ENCODE data around the gene EBNA1BP2.

The EBNA1BP2 gene

DNA sequence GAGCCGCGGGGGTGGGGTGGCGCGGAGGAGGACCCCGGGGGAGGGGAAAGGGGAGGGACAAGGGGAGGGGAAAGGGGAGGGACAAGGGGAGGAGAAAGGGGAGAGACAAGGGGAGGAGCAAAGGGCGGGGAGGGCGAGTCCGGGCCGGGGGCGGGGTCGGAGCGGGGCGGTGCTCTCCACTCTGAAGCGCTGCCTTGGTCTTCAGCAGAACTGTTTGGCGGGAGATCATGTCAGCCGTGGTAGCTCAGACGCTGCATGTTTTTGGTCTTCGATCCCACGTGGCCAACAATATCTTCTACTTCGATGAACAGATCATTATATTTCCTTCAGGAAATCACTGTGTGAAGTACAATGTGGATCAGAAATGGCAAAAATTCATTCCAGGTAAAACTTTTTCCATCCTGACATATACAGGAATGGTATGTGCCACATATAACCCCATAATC is 460 bp upstream of the EBNA1BP2 start:
- DNase-seq (ENCODE audit: extremely low read depth, low read depth), result peak; percentile 67
- TF ChIP-seq, protein P1, sequence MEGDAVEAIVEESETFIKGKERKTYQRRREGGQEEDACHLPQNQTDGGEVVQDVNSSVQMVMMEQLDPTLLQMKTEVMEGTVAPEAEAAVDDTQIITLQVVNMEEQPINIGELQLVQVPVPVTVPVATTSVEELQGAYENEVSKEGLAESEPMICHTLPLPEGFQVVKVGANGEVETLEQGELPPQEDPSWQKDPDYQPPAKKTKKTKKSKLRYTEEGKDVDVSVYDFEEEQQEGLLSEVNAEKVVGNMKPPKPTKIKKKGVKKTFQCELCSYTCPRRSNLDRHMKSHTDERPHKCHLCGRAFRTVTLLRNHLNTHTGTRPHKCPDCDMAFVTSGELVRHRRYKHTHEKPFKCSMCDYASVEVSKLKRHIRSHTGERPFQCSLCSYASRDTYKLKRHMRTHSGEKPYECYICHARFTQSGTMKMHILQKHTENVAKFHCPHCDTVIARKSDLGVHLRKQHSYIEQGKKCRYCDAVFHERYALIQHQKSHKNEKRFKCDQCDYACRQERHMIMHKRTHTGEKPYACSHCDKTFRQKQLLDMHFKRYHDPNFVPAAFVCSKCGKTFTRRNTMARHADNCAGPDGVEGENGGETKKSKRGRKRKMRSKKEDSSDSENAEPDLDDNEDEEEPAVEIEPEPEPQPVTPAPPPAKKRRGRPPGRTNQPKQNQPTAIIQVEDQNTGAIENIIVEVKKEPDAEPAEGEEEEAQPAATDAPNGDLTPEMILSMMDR (IDR thresholded peaks at IDR 0.05; ENCODE audit: low read depth, low read length), result no peak

DNA sequence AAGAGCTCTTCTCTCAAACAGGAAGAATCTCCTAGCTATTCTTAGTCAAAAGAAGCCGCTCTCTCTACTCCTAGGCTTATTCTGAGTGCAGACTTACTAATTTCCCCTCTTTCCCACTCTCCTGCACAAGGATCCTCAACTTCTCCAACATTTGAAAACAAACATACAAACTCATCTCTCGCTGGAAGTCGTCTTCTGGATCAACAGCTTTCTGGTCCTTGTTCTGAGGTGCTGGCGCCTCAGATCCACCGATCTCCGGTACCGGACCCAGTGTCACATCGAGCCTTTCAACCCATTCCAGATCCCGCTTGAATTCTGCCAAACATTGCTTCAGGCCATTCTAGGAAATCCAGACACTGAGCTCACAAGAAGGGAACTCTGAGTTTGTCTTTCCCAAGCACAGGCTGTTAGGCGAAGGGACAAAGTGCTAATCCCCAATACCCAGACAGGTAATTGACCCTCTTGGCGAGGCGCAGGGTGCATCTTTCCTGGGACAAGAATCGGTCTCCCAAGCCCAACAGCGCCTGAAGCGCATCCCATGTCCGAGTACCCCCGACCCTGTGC is 696 bp downstream of the EBNA1BP2 start:
- TF ChIP-seq, protein P1 (IDR thresholded peaks at IDR 0.05; ENCODE audit: low read depth, low read length), result no peak
- DNase-seq (ENCODE audit: extremely low read depth, low read depth), result no peak

DNA sequence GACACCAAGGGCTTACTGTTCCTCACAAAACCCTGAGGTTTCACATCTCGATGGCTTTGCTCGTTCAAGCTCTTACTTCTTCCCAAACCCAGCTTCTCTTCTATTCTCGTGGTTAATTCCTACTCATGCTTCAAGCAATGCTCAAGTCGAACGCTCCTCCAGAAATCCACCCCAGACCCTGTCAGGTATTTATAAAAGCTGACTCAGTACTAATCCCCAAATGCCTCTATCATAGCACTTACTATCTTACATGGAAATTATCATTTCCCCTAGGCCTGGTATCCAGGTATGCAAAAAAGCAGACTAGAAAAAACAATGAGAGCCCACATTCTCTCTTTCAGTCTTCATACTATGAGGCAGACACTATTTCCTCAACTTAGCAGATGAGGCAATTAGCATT is 6.3 kb downstream of the EBNA1BP2 start:
- DNase-seq (ENCODE audit: extremely low read depth, low read depth), result no peak
- TF ChIP-seq, protein P1 (IDR thresholded peaks at IDR 0.05; ENCODE audit: low read depth, low read length), result no peak

DNA sequence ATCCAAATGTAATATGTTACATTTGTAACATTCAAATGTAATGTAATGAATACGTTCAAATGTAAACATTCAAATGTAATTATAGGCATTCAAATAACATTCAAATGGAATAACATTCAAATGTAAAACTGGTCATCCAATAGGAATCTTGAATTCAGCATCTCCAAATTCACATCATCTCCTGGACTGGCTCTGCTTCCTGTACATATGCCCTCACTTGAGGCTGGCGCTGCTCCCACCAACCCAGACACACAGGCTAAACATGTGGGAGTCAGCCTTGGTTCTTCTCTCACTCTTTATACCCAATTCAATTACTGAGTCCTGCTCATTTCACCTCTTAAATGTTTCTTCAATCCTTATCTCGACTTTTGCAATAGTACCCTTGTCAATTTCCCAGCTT is 6.9 kb downstream of the EBNA1BP2 start:
- TF ChIP-seq, protein P1 (IDR thresholded peaks at IDR 0.05; ENCODE audit: low read depth, low read length), result no peak
- DNase-seq (ENCODE audit: extremely low read depth, low read depth), result no peak

DNA sequence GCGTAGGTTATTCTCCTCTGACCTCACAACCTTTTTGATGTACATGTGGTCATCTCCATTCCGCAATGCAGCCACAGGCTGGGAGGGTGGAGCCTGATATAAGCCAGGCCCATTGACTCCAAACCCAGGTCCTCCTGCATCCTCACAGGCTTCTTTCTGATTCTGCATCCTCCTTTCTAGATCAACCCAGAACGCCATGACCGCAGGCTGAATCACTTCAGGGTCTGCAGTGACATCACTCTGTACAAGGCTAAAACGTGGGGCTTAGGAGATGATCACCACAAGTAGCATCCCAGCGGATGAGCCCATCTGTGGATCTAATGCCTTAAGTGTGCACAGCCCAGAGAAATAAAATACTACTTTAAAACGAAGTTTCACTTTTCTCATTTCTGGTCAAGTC is 16.1 kb downstream of the EBNA1BP2 start:
- TF ChIP-seq, protein P1 (IDR thresholded peaks at IDR 0.05; ENCODE audit: low read depth, low read length), result no peak
- DNase-seq (ENCODE audit: extremely low read depth, low read depth), result no peak

DNA sequence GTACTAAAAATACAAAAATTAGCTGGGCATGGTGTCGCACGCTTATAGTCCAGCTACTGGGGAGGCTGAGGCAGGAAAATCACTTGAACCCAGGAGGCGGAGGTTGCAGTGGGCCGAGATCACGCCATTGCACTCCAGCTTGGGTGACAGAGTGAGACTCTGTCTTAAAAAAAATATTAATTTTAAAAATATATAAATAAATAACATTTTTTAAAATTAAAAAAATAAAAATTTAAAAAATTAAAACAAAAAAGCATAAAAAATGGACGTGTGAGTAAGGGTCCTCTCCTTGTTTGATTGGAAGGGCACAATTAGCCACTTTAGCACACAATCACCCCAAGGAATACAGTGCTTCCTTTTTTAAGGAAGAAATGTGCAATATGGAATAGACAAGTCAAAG is 18.6 kb downstream of the EBNA1BP2 start:
- TF ChIP-seq, protein P1 (IDR thresholded peaks at IDR 0.05; ENCODE audit: low read depth, low read length), result no peak
- no peak for DNase-seq (ENCODE audit: extremely low read depth, low read depth)

DNA sequence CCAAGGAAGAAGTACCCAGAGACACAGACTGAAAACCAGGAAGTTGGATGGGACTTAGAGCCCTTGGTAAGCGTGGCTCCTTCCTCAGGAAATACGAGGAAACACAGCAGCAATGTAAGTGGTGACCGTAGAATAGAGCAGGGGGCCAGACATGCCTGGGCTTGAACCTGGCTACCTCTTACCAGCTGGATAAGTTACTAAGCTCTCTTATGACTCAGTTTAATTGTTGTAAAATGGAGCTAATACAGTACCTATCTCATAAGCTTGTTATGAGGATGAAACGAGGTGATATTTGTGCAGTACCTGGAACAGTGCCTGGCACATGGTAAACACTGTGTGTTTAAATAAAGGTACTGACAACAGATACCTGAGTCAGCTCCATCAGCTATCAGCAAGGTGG is 19.2 kb downstream of the EBNA1BP2 start:
- TF ChIP-seq, protein P1 (IDR thresholded peaks at IDR 0.05; ENCODE audit: low read depth, low read length), result no peak
- no peak for DNase-seq (ENCODE audit: extremely low read depth, low read depth)
